HepG2 (cell line): ENCODE data around the gene GPS1. TPM values are rescaled to one million over a fixed set of nuclear protein-coding genes. Genes with fewer than 3 reads are reported as not detected.

Source experiments
- CHD4 ChIP-seq: fragments of 200-600 bp; sonication (generic); IDR thresholded peaks from 2 replicates; pipeline ENCODE4 v1.7.0; 2017; ENCODE audit warnings: mild to moderate bottlenecking, low read length, borderline replicate concordance
- FIP1L1 ChIP-seq: fragments of 200-400 bp; formaldehyde crosslinking; IDR thresholded peaks from 2 replicates; pipeline ENCODE4 v1.6.1; 2018; ENCODE audit warnings: low read depth, mild to moderate bottlenecking, low read length, moderate library complexity, borderline replicate concordance; ENCODE audit not compliant: insufficient read depth
- FOXM1 ChIP-seq: sonication (generic); formaldehyde crosslinking; IDR thresholded peaks from 2 replicates; pipeline ENCODE4 v1.5.0; 2020; ENCODE audit warnings: missing genetic modification reagents
- HES4 ChIP-seq: sonication (generic); formaldehyde crosslinking; IDR thresholded peaks from 2 replicates; pipeline ENCODE4 v1.9.0; 2021; ENCODE audit warnings: mild to moderate bottlenecking, missing genetic modification reagents, borderline replicate concordance
- POLR2AphosphoS2 ChIP-seq: IDR thresholded peaks from 2 replicates; pipeline ENCODE4 v1.6.1; 2011; ENCODE audit warnings: low read depth, low read length, improper control_type of control experiment
- RBFOX2 ChIP-seq: fragments of 200-400 bp; formaldehyde crosslinking; IDR thresholded peaks from 2 replicates; pipeline ENCODE4 v1.6.1; 2017; ENCODE audit warnings: low read depth, mild to moderate bottlenecking, low read length
- RBM22 ChIP-seq: fragments of 200-400 bp; formaldehyde crosslinking; optimal IDR thresholded peaks from 2 replicates; pipeline ENCODE3; 2017; ENCODE audit warnings: mild to moderate bottlenecking, low read length, moderate library complexity
- RFXANK ChIP-seq: IDR thresholded peaks from 2 replicates; pipeline ENCODE4 v1.6.1; 2016
- ZNF317 ChIP-seq: sonication (generic); formaldehyde crosslinking; IDR thresholded peaks from 2 replicates; pipeline ENCODE4 v1.5.0; 2020; ENCODE audit warnings: mild to moderate bottlenecking, missing genetic modification reagents
- ZNF430 ChIP-seq: sonication (generic); formaldehyde crosslinking; IDR thresholded peaks from 2 replicates; pipeline ENCODE4 v1.9.0; 2021; ENCODE audit warnings: mild to moderate bottlenecking, missing genetic modification reagents
- ZNF484 ChIP-seq: sonication (generic); formaldehyde crosslinking; IDR thresholded peaks from 2 replicates; pipeline ENCODE4 v1.5.1; 2020; ENCODE audit warnings: mild to moderate bottlenecking, low read depth, missing genetic modification reagents, borderline replicate concordance
- ZNF563 ChIP-seq: sonication (generic); formaldehyde crosslinking; IDR thresholded peaks from 2 replicates; pipeline ENCODE4 v1.8.0; 2022; ENCODE audit warnings: mild to moderate bottlenecking, moderate library complexity, missing genetic modification reagents
- ZNF660 ChIP-seq: sonication (generic); formaldehyde crosslinking; IDR thresholded peaks from 2 replicates; pipeline ENCODE4 v1.5.1; 2020; ENCODE audit warnings: mild to moderate bottlenecking, low read depth, missing genetic modification reagents, borderline replicate concordance
- ZNF83 ChIP-seq: sonication (generic); formaldehyde crosslinking; IDR thresholded peaks from 2 replicates; pipeline ENCODE4 v1.4.0; 2020; ENCODE audit warnings: missing genetic modification reagents, mild to moderate bottlenecking, borderline replicate concordance
- ZNF891 ChIP-seq: sonication (generic); formaldehyde crosslinking; IDR thresholded peaks from 2 replicates; pipeline ENCODE4 v1.5.0; 2020; ENCODE audit warnings: mild to moderate bottlenecking, missing genetic modification reagents
- ZSCAN12 ChIP-seq: sonication (generic); formaldehyde crosslinking; IDR thresholded peaks from 2 replicates; pipeline ENCODE4 v1.9.0; 2021; ENCODE audit warnings: mild to moderate bottlenecking, missing genetic modification reagents
- polyA plus RNA-seq, 8 experiments: library from polyadenylated mRNA; depleted of rRNA in 3 of 8; stranded (reverse) in 7 of 8; unstranded in 1 of 8; fragments of >200 nt; fragmentation: Illumina TruSeq in 4 of 8; extraction: Trizol in 4 of 8; gene quantifications; 2 replicates each; pipeline versions ENCODE4 v1.2.1 to v1.2.3, GENCODE V29; 2011 to 2016; ENCODE audit warnings: low read depth in 4 of 8, missing spikeins in 1 of 8, mixed read lengths in 1 of 8; ENCODE audit not compliant: insufficient read depth in 1 of 8
- total RNA-seq, 5 experiments: library from RNA; depleted of rRNA; stranded (reverse); fragments of >200 nt; fragmentation: Illumina TruSeq; extraction: Trizol; gene quantifications; 2 replicates each; pipeline ENCODE4 v1.2.3, GENCODE V29; 2016; ENCODE audit warnings: low read depth in 1 of 5
- TF ChIP-seq, protein P1 (sequence below): sonication (generic); formaldehyde crosslinking; IDR thresholded peaks from 2 replicates; pipeline ENCODE4 v1.8.0; 2022; ENCODE audit warnings: mild to moderate bottlenecking, missing genetic modification reagents, moderate library complexity
- TF ChIP-seq, protein P2 (sequence below): sonication (generic); IDR thresholded peaks from 2 replicates; pipeline ENCODE4 v1.6.1; 2016; ENCODE audit warnings: low read depth, borderline replicate concordance
- TF ChIP-seq, protein P3 (sequence below): IDR thresholded peaks from 2 replicates; pipeline ENCODE4 v1.6.1; 2016; ENCODE audit warnings: mild to moderate bottlenecking
- TF ChIP-seq, protein P4 (sequence below): sonication (generic); formaldehyde crosslinking; IDR thresholded peaks from 2 replicates; pipeline ENCODE4 v1.4.0; 2020; ENCODE audit warnings: mild to moderate bottlenecking, missing genetic modification reagents
- TF ChIP-seq, protein P5 (sequence below): sonication (generic); formaldehyde crosslinking; IDR thresholded peaks from 2 replicates; pipeline ENCODE4 v1.5.1; 2020; ENCODE audit warnings: mild to moderate bottlenecking, missing genetic modification reagents, moderate library complexity

The GPS1 gene
- total and polyA plus RNA-seq, 2 of the 13 experiments (the other 11 are each of a cell fraction or from before 2014, with no cell fraction given) = 124 to 128 TPM

DNA sequence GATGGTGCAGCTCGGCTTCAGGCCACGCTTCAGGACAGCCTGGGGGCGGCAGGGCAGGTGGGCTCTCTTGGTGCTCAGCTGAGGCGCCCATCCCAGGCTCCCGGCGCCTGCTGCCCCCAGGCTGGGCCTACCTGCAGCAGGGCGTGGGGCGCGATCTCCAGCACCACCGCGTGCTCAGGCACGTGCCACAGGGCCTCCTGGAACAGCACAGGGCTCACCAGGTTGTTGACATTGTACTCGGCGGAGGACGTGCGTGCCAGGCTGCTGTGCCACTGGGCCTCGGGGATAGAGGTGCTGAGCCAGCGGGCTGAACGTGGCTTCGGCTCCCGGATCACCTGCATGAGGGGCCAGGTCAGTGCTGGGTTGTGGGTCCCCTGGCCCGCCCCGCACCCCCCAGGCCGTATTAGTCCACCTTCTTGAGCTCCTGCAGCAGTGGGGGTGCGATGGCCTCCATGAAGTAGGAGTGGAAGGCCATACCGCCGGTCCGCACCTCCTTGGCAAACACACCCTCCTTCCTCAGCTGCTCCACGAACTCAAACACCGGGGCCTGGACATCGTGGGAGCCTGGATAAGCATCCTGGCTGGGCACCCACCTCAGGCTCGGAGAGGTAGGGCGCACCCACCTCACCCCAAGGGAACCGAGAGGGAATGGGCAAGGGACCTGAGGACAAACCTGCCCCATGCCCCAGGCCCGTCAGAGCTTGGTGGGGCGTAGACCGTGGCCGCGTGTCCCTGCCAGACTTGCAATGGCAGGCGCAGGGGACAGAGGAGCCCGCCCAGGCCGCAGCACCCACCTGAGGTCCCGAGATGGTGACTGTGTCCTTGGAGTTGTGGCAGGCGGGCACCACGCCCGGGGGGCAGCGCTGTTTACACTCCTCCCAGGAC lies 37.4 kb downstream of the GPS1 start (continued):
- TF ChIP-seq ZNF83 (CRISPR knock-in tag) = no peak
- no peak for TF ChIP-seq FIP1L1
- TF ChIP-seq, protein P1, sequence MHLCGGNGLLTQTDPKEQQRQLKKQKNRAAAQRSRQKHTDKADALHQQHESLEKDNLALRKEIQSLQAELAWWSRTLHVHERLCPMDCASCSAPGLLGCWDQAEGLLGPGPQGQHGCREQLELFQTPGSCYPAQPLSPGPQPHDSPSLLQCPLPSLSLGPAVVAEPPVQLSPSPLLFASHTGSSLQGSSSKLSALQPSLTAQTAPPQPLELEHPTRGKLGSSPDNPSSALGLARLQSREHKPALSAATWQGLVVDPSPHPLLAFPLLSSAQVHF (CRISPR knock-in tag) = 0 out of 2 replicates have a peak, but pooled peaks have one; percentile 19
- no peak for TF ChIP-seq RFXANK
- no peak for TF ChIP-seq CHD4
- TF ChIP-seq ZNF317 (CRISPR knock-in tag) = no peak
- no peak for TF ChIP-seq ZNF484 (CRISPR knock-in tag)
- no peak for TF ChIP-seq ZNF891 (CRISPR knock-in tag)
- TF ChIP-seq ZNF430 (CRISPR knock-in tag) = no peak
- TF ChIP-seq FOXM1 (CRISPR knock-in tag) = no peak
- TF ChIP-seq POLR2AphosphoS2 = peak; percentile 83
- TF ChIP-seq, protein P2, sequence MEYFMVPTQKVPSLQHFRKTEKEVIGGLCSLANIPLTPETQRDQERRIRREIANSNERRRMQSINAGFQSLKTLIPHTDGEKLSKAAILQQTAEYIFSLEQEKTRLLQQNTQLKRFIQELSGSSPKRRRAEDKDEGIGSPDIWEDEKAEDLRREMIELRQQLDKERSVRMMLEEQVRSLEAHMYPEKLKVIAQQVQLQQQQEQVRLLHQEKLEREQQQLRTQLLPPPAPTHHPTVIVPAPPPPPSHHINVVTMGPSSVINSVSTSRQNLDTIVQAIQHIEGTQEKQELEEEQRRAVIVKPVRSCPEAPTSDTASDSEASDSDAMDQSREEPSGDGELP = no peak
- TF ChIP-seq ZNF563 (CRISPR knock-in tag) = no peak
- TF ChIP-seq, protein P3, sequence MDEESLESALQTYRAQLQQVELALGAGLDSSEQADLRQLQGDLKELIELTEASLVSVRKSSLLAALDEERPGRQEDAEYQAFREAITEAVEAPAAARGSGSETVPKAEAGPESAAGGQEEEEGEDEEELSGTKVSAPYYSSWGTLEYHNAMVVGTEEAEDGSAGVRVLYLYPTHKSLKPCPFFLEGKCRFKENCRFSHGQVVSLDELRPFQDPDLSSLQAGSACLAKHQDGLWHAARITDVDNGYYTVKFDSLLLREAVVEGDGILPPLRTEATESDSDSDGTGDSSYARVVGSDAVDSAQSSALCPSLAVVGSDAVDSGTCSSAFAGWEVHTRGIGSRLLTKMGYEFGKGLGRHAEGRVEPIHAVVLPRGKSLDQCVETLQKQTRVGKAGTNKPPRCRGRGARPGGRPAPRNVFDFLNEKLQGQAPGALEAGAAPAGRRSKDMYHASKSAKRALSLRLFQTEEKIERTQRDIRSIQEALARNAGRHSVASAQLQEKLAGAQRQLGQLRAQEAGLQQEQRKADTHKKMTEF (CRISPR knock-in tag) = no peak
- TF ChIP-seq RBM22 = peak; percentile 44
- TF ChIP-seq, protein P4, sequence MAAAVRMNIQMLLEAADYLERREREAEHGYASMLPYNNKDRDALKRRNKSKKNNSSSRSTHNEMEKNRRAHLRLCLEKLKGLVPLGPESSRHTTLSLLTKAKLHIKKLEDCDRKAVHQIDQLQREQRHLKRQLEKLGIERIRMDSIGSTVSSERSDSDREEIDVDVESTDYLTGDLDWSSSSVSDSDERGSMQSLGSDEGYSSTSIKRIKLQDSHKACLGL (CRISPR knock-in tag) = no peak
- 0 out of 2 replicates have a peak, but pooled peaks have one; percentile 44 for TF ChIP-seq HES4 (CRISPR knock-in tag)
- no peak for TF ChIP-seq ZSCAN12
- TF ChIP-seq RBFOX2 = peak; percentile 86
- TF ChIP-seq, protein P5, sequence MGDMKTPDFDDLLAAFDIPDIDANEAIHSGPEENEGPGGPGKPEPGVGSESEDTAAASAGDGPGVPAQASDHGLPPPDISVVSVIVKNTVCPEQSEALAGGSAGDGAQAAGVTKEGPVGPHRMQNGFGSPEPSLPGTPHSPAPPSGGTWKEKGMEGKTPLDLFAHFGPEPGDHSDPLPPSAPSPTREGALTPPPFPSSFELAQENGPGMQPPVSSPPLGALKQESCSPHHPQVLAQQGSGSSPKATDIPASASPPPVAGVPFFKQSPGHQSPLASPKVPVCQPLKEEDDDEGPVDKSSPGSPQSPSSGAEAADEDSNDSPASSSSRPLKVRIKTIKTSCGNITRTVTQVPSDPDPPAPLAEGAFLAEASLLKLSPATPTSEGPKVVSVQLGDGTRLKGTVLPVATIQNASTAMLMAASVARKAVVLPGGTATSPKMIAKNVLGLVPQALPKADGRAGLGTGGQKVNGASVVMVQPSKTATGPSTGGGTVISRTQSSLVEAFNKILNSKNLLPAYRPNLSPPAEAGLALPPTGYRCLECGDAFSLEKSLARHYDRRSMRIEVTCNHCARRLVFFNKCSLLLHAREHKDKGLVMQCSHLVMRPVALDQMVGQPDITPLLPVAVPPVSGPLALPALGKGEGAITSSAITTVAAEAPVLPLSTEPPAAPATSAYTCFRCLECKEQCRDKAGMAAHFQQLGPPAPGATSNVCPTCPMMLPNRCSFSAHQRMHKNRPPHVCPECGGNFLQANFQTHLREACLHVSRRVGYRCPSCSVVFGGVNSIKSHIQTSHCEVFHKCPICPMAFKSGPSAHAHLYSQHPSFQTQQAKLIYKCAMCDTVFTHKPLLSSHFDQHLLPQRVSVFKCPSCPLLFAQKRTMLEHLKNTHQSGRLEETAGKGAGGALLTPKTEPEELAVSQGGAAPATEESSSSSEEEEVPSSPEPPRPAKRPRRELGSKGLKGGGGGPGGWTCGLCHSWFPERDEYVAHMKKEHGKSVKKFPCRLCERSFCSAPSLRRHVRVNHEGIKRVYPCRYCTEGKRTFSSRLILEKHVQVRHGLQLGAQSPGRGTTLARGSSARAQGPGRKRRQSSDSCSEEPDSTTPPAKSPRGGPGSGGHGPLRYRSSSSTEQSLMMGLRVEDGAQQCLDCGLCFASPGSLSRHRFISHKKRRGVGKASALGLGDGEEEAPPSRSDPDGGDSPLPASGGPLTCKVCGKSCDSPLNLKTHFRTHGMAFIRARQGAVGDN (CRISPR knock-in tag) = 0 out of 2 replicates have a peak, but pooled peaks have one; percentile 1
- no peak for TF ChIP-seq ZNF660 (CRISPR knock-in tag)
